Heart left ventricle (tissue), 16 donors: ENCODE measurements around the gene ABO. TPM values are rescaled to one million over a fixed set of nuclear protein-coding genes. Genes with fewer than 3 reads are reported as not detected.
"Not testable (repeated sequence)": the region's sequence is repeated elsewhere in the genome, so short reads cannot be mapped to it uniquely, and the experiment has no call there.

ENCODE experiments used
- ATAC-seq, 4 donors: fragments of 200-7000 bp; cut with Tn5 transposase; one replicate each; pipeline ENCODE4 v1.9.1; 2020 to 2022; ENCODE audit warnings: moderate library complexity in 4 of 4, mild to moderate bottlenecking in 3 of 4, moderate number of reproducible peaks in 1 of 4
- DNase-seq, 5 donors: peaks; one replicate each; pipeline ENCODE4 v3.0.0-alpha.2; 2020
- H3K27ac ChIP-seq, 12 donors: fragments of 200-600 bp; sonication (generic) in 4 of 12; one replicate each; pipeline versions ENCODE4 v1.5.0 to v1.8.0; 2016 to 2022; ENCODE audit warnings: mild to moderate bottlenecking in 2 of 12
- H3K27me3 ChIP-seq, 9 donors: fragments of 200-600 bp; sonication (generic) in 2 of 9; one replicate each; pipeline versions ENCODE4 v1.5.1 to v1.8.0; 2016 to 2022; ENCODE audit warnings: mild to moderate bottlenecking in 3 of 9
- H3K36me3 ChIP-seq, 9 donors: fragments of 200-600 bp; sonication (generic) in 2 of 9; one replicate each; pipeline versions ENCODE4 v1.5.0 to v1.8.0; 2018 to 2022; ENCODE audit warnings: mild to moderate bottlenecking in 2 of 9
- H3K4me1 ChIP-seq, 12 donors: fragments of 200-600 bp; sonication (generic) in 4 of 12; one replicate each; pipeline versions ENCODE4 v1.5.0 to v1.8.0; 2016 to 2022; ENCODE audit warnings: mild to moderate bottlenecking in 3 of 12
- H3K4me3 ChIP-seq, 12 donors: fragments of 200-600 bp; sonication (generic) in 4 of 12; one replicate each; pipeline versions ENCODE4 v1.5.0 to v1.8.0; 2017 to 2022; ENCODE audit warnings: mild to moderate bottlenecking in 9 of 12, moderate library complexity in 4 of 12
- H3K9me3 ChIP-seq, 12 donors: fragments of 200-600 bp; sonication (generic) in 4 of 12; one replicate each; pipeline versions ENCODE4 v1.5.0 to v1.8.0; 2016 to 2022; ENCODE audit warnings: mild to moderate bottlenecking in 1 of 12
- CTCF ChIP-seq, 12 donors: fragments of 200-600 bp; sonication (generic) in 4 of 12; IDR thresholded peaks; one replicate each; pipeline versions ENCODE4 v1.5.0 to v1.8.0; 2018 to 2022; ENCODE audit warnings: antibody characterized with exemption in 12 of 12, mild to moderate bottlenecking in 5 of 12
- POLR2A ChIP-seq, 2 donors: fragments of 450-650 bp; IDR thresholded peaks; one replicate each; pipeline ENCODE4 v1.6.1; 2017; ENCODE audit warnings: antibody characterized with exemption in 2 of 2, mild to moderate bottlenecking in 2 of 2, moderate library complexity in 2 of 2
- WGBS, 4 donors: extraction: QIAGEN DNeasy Blood & Tissue Kit in 2 of 4; methylation state at CpG; one replicate each; pipeline versions ENCODE4 v1.1.5 to v1.1.7; 2013 to 2018; 5-methylcytosine and 5-hydroxymethylcytosine counted together
- intact Hi-C, 10 donors: fragments of 100-400 bp; cut with DNase I; formaldehyde crosslinking; loops; one replicate each; pipeline versions ENCODE4 v1.11.1 to v1.14.2; 2022
- polyA plus RNA-seq, 2 donors: library from polyadenylated mRNA; stranded (reverse); fragments of 200-250 nt; gene quantifications; one replicate each; pipeline ENCODE4 v1.2.3, GENCODE V29; 2013
- total RNA-seq, 9 donors: library from RNA; depleted of rRNA in 2 of 9; stranded (reverse); fragments of >200 nt in 2 of 9; fragmentation: NEBNext Ultra II Directional in 3 of 9; extraction: Animal tissue kit (Norgen Biotek cat#: 25700) in 3 of 9; gene quantifications; one replicate each; pipeline versions ENCODE4 v1.1.0 to v1.2.4, GENCODE V29; 2016 to 2023
- donor health status: ischemic (EF 13 %, LVEDD 7.1; RV severe dilation, severe dysfunction).
- donor health status: healthy with polysubstance abuse.
- donor health status: DM: no; HTN: yes; CAD: no.
- donor health status: DM: no; HTN: no; CAD: no.
- donor health status: ischemic (EF 25% LVEDD 6.9; RV normal size, moderate dysfunction).
- donor health status: ischemic (EF 25% LVEDD 5.7; RV mildly dilated, moderate dysfunction).
- donor health status: healthy.
- donor health status: DM: yes; HTN: yes; CAD: no.
- donor health status: ischemic (EF 35%, LVEDD 5.7; RV mildly dilated, moderate dysfunction).
- donor health status: nonischemic (EF 11% LVEDD 7.7; RV severe dilation, severe dysfunction).
- donor health status: DM: yes; HTN: yes; CAD: no.
- donor health status: PGD.
- donor health status: ischemic (EF 29% LVEDD 5.4; RV normal size, mild dysfunction).
- donor health status: nonischemic (EF 23%, LVEDD 6.1; RV moderate dilation, normal function).

Gene ABO
- total and polyA plus RNA-seq, 11 donors = 0.43 to 3.5 (median 1.9) TPM

GRCh38 chr9:133286523-133286922, 11.5 kb upstream of the ABO start:
- H3K36me3 ChIP-seq = no peaks in the 10 kb centered on the region
- intact Hi-C loops = no loop called here
- H3K4me1 ChIP-seq = no peaks in the 10 kb centered on the region
- TF ChIP-seq POLR2A (IDR thresholded peaks at IDR 0.05) (no peak), CTCF (IDR thresholded peaks at IDR 0.05) (no peak)
- 34 to 65% (median 43%) methylated on average over 2 of the region's 2 CpGs for WGBS, 4 donors
- H3K4me3 ChIP-seq = no peak overlapping the region
- no peaks in the 10 kb centered on the region for H3K27me3 ChIP-seq
- H3K9me3 ChIP-seq = peaks cover 0 to 21% (median 5%) of the 10 kb centered on the region in 12 donors
- DNase-seq = no peak
- no peak for ATAC-seq
- no peak overlapping the region for H3K27ac ChIP-seq

- Histone ChIP-seq H3K36me3 (no peaks in the 10 kb centered on the region), H3K27ac (no peak overlapping the region), H3K9me3 (peaks cover 0 to 10% (median 0%) of the 10 kb centered on the region in 12 donors), H3K27me3 (no peaks in the 10 kb centered on the region), H3K4me3 (no peak overlapping the region), H3K4me1 (no peaks in the 10 kb centered on the region)
- TF ChIP-seq CTCF (IDR thresholded peaks at IDR 0.05) = no peak
- no peak for TF ChIP-seq POLR2A (IDR thresholded peaks at IDR 0.05)
- WGBS, 4 donors = 69 to 83% (median 77%) methylated on average over 6 of the region's 6 CpGs
- DNase-seq (no peak), ATAC-seq (no peak)
- intact Hi-C loops = no loop called here
Observed at GRCh38 chr9:133285252-133285775, 10.3 kb upstream of the ABO start.

DNA sequence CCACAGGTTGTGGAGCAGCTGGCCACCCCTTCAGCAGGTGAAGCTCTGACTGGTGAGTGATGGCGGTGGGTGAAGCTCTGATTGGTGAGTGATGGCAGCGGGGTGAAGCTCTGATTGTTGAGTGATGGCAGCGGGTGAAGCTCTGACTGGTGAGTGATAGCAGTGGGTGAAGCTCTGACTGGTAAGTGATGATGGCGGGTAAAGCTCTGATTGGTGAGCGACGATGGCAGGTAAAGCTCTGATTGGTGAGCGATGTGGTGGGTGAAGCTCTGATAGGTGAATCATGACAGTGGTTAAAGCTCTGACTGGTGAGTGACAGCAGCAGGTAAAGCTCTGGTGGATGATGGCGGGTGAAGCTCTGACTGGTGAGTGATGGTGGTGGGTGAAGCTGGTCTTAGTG, 9.4 kb upstream of the ABO start:
- intact Hi-C loops = no loop called here
- WGBS, 4 donors = 91 to 92% (median 92%) methylated on average over 8 of the region's 8 CpGs
- peaks cover 0 to 7% (median 0%) of the 10 kb centered on the region in 12 donors for H3K9me3 ChIP-seq
- H3K27me3 ChIP-seq = peaks cover 0 to 6% (median 0%) of the 10 kb centered on the region in 9 donors
- H3K4me1 ChIP-seq = no peaks in the 10 kb centered on the region
- no peak for TF ChIP-seq POLR2A (IDR thresholded peaks at IDR 0.05)
- DNase-seq (no peak), ATAC-seq (no peak)
- no peak overlapping the region for H3K4me3 ChIP-seq
- no peak overlapping the region for H3K27ac ChIP-seq
- no peaks in the 10 kb centered on the region for H3K36me3 ChIP-seq

- H3K4me3 ChIP-seq, H3K9me3 ChIP-seq, H3K4me1 ChIP-seq, H3K27me3 ChIP-seq, H3K36me3 ChIP-seq, intact Hi-C loops, H3K27ac ChIP-seq, ATAC-seq, DNase-seq: not testable (repeated sequence)
- WGBS, 4 donors = 60 to 75% (median 69%) methylated on average over 16 of the region's 16 CpGs
Observed at GRCh38 chr9:133283255-133284032, 8.4 kb upstream of the ABO start.

- 68 to 71% (median 70%) methylated on average over 7 of the region's 7 CpGs for WGBS, 4 donors
- intact Hi-C loops = no loop called here
- TF ChIP-seq CTCF (IDR thresholded peaks at IDR 0.05) (no peak), POLR2A (IDR thresholded peaks at IDR 0.05) (no peak)
- DNase-seq = no peak
- peaks cover 0 to 5% (median 0%) of the 10 kb centered on the region in 12 donors for H3K9me3 ChIP-seq
- no peak overlapping the region for H3K27ac ChIP-seq
- H3K4me1 ChIP-seq = no peaks in the 10 kb centered on the region
- no peak for ATAC-seq
- H3K4me3 ChIP-seq = no peak overlapping the region
- H3K36me3 ChIP-seq = no peaks in the 10 kb centered on the region
- peaks cover 0 to 8% (median 0%) of the 10 kb centered on the region in 9 donors for H3K27me3 ChIP-seq
Observed at GRCh38 chr9:133282464-133283238, 7.7 kb upstream of the ABO start.
